ENCODE measurements around the gene PLEKHA5. TPM values are rescaled to one million over a fixed set of nuclear protein-coding genes. Genes with fewer than 3 reads are reported as not detected.

PLEKHA5 gene
- total RNA-seq, 1 donor from 2014 or later, result 32.3 TPM

DNA sequence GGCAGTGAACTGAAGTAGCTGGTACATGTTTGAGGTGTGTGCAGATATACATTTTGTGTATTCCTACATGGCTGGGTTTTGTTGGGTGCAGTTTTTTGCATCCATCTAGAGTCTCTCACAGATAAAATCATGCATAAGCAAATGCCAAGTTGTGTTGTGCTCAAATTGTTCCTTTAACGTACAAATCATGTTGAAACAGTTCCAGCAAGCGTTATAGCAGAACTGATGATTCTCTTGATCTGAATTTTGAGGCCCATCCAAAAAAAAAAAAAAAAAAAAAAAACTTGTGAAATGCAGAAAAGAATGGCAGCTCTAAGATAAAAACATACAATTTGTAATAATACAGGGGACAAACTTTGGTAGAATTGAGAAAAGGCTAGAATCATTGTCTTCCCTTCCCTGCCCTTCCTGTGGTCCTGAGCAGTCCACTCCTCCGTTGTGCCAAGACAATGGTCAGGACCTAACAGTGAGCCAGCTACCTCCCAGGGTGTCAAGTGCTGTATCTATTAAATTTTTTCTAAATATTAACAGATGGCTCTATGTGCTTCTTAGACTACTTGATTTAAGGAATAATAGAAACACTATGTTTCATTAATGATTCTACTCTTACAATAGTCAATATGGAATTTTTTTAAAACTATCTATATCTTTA lies 122.1 kb downstream of the PLEKHA5 start:
- H3K27ac Mint-ChIP-seq (ENCODE audit: unreplicated experiment), result no peak overlapping the region
- H3K4me3 Mint-ChIP-seq (ENCODE audit: unreplicated experiment), result no peak overlapping the region
- no peak for TF ChIP-seq CTCF (IDR thresholded peaks at IDR 0.05)
- no peaks in the 10 kb centered on the region for H3K27me3 Mint-ChIP-seq (ENCODE audit: unreplicated experiment)
- peaks cover 1% of the 10 kb centered on the region for H3K36me3 Mint-ChIP-seq (ENCODE audit: unreplicated experiment)
- DNase-seq (ENCODE audit: extremely low spot score, unreplicated experiment), result no peak
- H3K4me1 Mint-ChIP-seq (ENCODE audit: unreplicated experiment), result peaks cover 17% of the 10 kb centered on the region
- no peaks in the 10 kb centered on the region for H3K9me3 Mint-ChIP-seq (ENCODE audit: unreplicated experiment)

- Mint-ChIP-seq H3K9me3 (ENCODE audit: unreplicated experiment) (no peaks in the 10 kb centered on the region), H3K27ac (ENCODE audit: unreplicated experiment) (no peak overlapping the region), H3K4me1 (ENCODE audit: unreplicated experiment) (peaks cover 25% of the 10 kb centered on the region), H3K27me3 (ENCODE audit: unreplicated experiment) (no peaks in the 10 kb centered on the region), H3K36me3 (ENCODE audit: unreplicated experiment) (peaks cover 9% of the 10 kb centered on the region), H3K4me3 (ENCODE audit: unreplicated experiment) (no peak overlapping the region)
- no peak for TF ChIP-seq CTCF (IDR thresholded peaks at IDR 0.05)
- DNase-seq (ENCODE audit: extremely low spot score, unreplicated experiment), result no peak
Measured at GRCh38 chr12:19260135-19260534, 130.6 kb downstream of the PLEKHA5 start.

- DNase-seq (ENCODE audit: extremely low spot score, unreplicated experiment), result no peak
- Mint-ChIP-seq H3K4me3 (ENCODE audit: unreplicated experiment) (no peak overlapping the region), H3K27me3 (ENCODE audit: unreplicated experiment) (no peaks in the 10 kb centered on the region), H3K27ac (ENCODE audit: unreplicated experiment) (no peak overlapping the region), H3K36me3 (ENCODE audit: unreplicated experiment) (peaks cover 8% of the 10 kb centered on the region), H3K9me3 (ENCODE audit: unreplicated experiment) (no peaks in the 10 kb centered on the region), H3K4me1 (ENCODE audit: unreplicated experiment) (peaks cover 17% of the 10 kb centered on the region)
- no peak for TF ChIP-seq CTCF (IDR thresholded peaks at IDR 0.05)
Measured at GRCh38 chr12:19261773-19262172, 132.2 kb downstream of the PLEKHA5 start.

DNA sequence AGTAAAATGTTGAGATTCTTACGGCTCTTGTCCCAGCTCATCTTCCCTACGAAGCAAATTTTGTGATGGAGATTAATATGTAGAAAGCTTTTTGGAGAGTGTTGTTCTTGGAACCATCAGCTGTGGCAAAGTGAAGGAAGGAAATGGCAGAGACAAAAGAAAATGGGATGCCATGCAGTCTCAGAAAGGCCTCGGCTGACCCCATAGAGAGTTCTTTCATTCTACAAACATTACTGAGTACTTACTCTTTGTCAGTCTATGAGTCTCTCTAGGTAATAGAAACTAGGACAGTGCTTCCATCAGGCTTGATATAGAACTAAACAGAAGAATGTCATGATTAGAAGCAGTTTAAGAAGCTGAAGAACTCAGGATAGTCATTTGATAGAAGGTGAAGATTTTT lies 134.1 kb downstream of the PLEKHA5 start:
- Mint-ChIP-seq H3K27me3 (ENCODE audit: unreplicated experiment) (no peaks in the 10 kb centered on the region), H3K4me1 (ENCODE audit: unreplicated experiment) (peaks cover 15% of the 10 kb centered on the region), H3K9me3 (ENCODE audit: unreplicated experiment) (no peaks in the 10 kb centered on the region), H3K27ac (ENCODE audit: unreplicated experiment) (peak overlapping the region; percentile 66), H3K36me3 (ENCODE audit: unreplicated experiment) (peaks cover 10% of the 10 kb centered on the region), H3K4me3 (ENCODE audit: unreplicated experiment) (no peak overlapping the region)
- TF ChIP-seq CTCF (IDR thresholded peaks at IDR 0.05), result no peak
- no peak for DNase-seq (ENCODE audit: extremely low spot score, unreplicated experiment)

DNA sequence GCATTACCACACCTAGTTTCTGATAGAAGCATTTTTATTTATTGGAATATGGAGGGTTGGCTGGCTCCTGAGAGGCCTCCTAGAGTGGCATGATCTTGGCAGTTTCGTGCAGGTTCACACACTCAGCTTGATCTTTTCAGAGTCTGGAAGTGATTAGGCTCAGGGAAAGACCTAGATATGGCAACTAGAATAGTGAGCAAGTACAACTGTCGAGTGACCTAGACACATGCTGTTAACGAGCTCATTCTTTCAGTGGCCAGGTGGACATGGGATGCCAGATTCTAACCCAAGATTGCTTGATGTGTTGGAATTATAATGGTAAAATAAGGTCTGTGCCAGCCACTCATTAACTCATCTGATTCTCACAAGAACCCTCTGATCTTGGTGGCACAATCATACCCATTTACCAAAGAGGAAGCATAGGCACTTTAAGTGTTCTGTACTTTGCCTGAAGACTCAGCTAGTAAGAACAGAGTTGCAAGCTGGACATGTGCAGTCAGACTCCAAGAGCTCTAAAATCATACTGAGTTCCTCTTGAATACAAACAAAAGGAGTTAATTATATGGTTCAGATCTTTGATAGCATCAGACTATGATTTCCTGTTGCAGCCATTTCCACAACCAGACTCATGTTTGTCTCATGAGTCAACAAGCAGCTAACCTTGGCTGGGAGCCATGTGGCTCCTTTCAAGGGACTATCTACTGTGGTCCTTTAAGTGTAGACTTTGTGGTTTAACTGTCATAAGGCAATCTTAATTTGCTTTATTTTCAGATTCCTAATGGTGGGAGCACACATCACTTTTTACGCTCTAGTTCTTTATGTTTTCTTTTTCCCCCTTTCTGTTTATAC lies 144.2 kb downstream of the PLEKHA5 start:
- H3K9me3 Mint-ChIP-seq (ENCODE audit: unreplicated experiment), result peaks cover 7% of the 10 kb centered on the region
- TF ChIP-seq CTCF (IDR thresholded peaks at IDR 0.05), result no peak
- peak overlapping the region; percentile 4 for H3K4me3 Mint-ChIP-seq (ENCODE audit: unreplicated experiment)
- H3K4me1 Mint-ChIP-seq (ENCODE audit: unreplicated experiment), result peaks cover 17% of the 10 kb centered on the region
- H3K36me3 Mint-ChIP-seq (ENCODE audit: unreplicated experiment), result peaks cover 32% of the 10 kb centered on the region
- no peaks in the 10 kb centered on the region for H3K27me3 Mint-ChIP-seq (ENCODE audit: unreplicated experiment)
- H3K27ac Mint-ChIP-seq (ENCODE audit: unreplicated experiment), result peak overlapping the region; percentile 74
- no peak for DNase-seq (ENCODE audit: extremely low spot score, unreplicated experiment)

All from osteocyte (in vitro differentiated cells).